Activated T-helper 1 cell treated with anti-CD3 and anti-CD28 coated beads, Interleukin-12 subunit alpha, Interleukin-12 subunit beta, Interleukin-2, Interleukin-4 antibody, amounts not matched to agents 30 ng/mL and 10 ng/mL and 1 ng/mL, durations not matched to agents 14 hours and 24 hours and 36 hours (primary cell): ENCODE results near the gene MCM7. TPM values are rescaled to one million over a fixed set of nuclear protein-coding genes. Genes with fewer than 3 reads are reported as not detected.

ENCODE experiments used
- DNase-seq: peaks from one replicate; pipeline ENCODE4 v3.0.0; 2021; ENCODE audit warnings: low spot score
- H3K27ac Mint-ChIP-seq: one replicate; pipeline ENCODE4 v1.8.0; 2021; ENCODE audit warnings: mild to moderate bottlenecking, mixed read lengths
- H3K27me3 Mint-ChIP-seq: one replicate; pipeline ENCODE4 v1.8.0; 2022; ENCODE audit warnings: mild to moderate bottlenecking, moderate library complexity, mixed read lengths; ENCODE audit not compliant: insufficient read depth
- H3K36me3 Mint-ChIP-seq: one replicate; pipeline ENCODE4 v1.8.0; 2021; ENCODE audit warnings: low read depth, mixed read lengths
- H3K4me1 Mint-ChIP-seq: one replicate; pipeline ENCODE4 v1.8.0; 2021; ENCODE audit warnings: low read depth, mixed read lengths
- H3K4me3 Mint-ChIP-seq: one replicate; pipeline ENCODE4 v1.8.0; 2021; ENCODE audit warnings: mild to moderate bottlenecking, moderate library complexity, mixed read lengths
- H3K9me3 Mint-ChIP-seq: one replicate; pipeline ENCODE4 v1.8.0; 2021; ENCODE audit warnings: mixed read lengths
- intact Hi-C: fragments of 100-400 bp; cut with micrococcal nuclease; formaldehyde crosslinking; loops from one replicate; pipeline ENCODE4 v1.15.1; 2024
- total RNA-seq: library from RNA; stranded (reverse); gene quantifications from 2 replicates; pipeline ENCODE4 v1.2.3, GENCODE V29; 2022

MCM7 gene
- total RNA-seq, 1 donor from 2014 or later = 447 TPM

DNA sequence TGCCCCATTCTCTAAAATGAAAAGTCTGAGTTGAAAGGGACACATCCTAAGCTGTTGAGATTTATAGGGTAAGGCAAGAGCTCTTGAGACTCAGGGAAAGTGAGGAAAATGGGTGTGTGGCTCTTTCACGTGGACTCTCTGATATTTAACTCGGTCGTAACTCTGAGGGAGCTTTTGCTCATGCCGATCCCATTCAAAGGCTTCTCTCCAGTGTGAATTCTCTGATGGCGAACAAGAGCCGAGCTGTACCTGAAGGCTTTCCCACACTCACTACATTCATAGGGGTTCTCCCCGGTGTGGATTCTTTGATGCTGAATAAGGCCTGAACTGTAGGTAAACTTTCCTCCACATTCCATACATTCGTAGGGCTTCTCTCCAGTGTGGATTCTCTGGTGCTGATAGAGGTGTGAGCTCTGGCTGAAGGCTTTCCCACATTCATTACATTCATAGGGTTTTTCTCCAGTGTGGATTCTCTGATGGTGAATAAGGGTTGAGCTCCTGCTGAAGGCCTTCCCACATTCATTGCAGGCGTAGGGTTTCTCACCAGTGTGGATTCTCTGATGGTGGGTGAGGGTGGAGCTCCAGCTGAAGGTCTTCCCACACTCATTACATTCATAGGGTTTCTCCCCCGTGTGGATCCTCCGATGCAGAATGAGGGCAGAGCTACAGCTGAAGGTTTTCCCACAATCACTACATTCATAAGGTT, 30.0 kb downstream of the MCM7 start:
- H3K36me3 Mint-ChIP-seq = peaks cover 68% of the 10 kb centered on the region
- no peak overlapping the region for H3K4me3 Mint-ChIP-seq
- no peaks in the 10 kb centered on the region for H3K27me3 Mint-ChIP-seq
- intact Hi-C loops = no loop called here
- no peak for DNase-seq
- H3K27ac Mint-ChIP-seq = no peak overlapping the region
- no peaks in the 10 kb centered on the region for H3K4me1 Mint-ChIP-seq
- peaks cover 37% of the 10 kb centered on the region for H3K9me3 Mint-ChIP-seq

GRCh38 chr7:100069991-100070390, 31.2 kb downstream of the MCM7 start:
- intact Hi-C loops = no loop called here
- Mint-ChIP-seq H3K4me3 (no peak overlapping the region), H3K4me1 (no peaks in the 10 kb centered on the region), H3K27me3 (no peaks in the 10 kb centered on the region), H3K27ac (no peak overlapping the region), H3K9me3 (peaks cover 34% of the 10 kb centered on the region), H3K36me3 (peaks cover 60% of the 10 kb centered on the region)
- DNase-seq = no peak

GRCh38 chr7:100066953-100067352, 34.2 kb downstream of the MCM7 start:
- Mint-ChIP-seq H3K27me3 (no peaks in the 10 kb centered on the region), H3K4me1 (no peaks in the 10 kb centered on the region), H3K4me3 (no peak overlapping the region), H3K27ac (no peak overlapping the region), H3K9me3 (peaks cover 22% of the 10 kb centered on the region), H3K36me3 (peaks cover 44% of the 10 kb centered on the region)
- intact Hi-C loops = no loop called here
- DNase-seq = no peak

- Mint-ChIP-seq H3K27ac (no peak overlapping the region), H3K4me3 (no peak overlapping the region), H3K27me3 (no peaks in the 10 kb centered on the region), H3K9me3 (peaks cover 8% of the 10 kb centered on the region), H3K4me1 (no peaks in the 10 kb centered on the region), H3K36me3 (peaks cover 37% of the 10 kb centered on the region)
- intact Hi-C loops = no loop called here
- no peak for DNase-seq
Measured at GRCh38 chr7:100065452-100066186, 35.6 kb downstream of the MCM7 start.

- no peak for DNase-seq
- Mint-ChIP-seq H3K27me3 (no peaks in the 10 kb centered on the region), H3K4me3 (no peak overlapping the region), H3K27ac (no peak overlapping the region), H3K36me3 (peaks cover 31% of the 10 kb centered on the region), H3K4me1 (no peaks in the 10 kb centered on the region), H3K9me3 (no peaks in the 10 kb centered on the region)
- intact Hi-C loops = no loop called here
Measured at GRCh38 chr7:100064162-100064561, 37.0 kb downstream of the MCM7 start.

GRCh38 chr7:100063376-100063775, 37.8 kb downstream of the MCM7 start:
- Mint-ChIP-seq H3K36me3 (peaks cover 33% of the 10 kb centered on the region), H3K4me3 (no peak overlapping the region), H3K9me3 (no peaks in the 10 kb centered on the region), H3K27me3 (no peaks in the 10 kb centered on the region), H3K27ac (no peak overlapping the region), H3K4me1 (no peaks in the 10 kb centered on the region)
- intact Hi-C loops = no loop called here
- DNase-seq = no peak

DNA sequence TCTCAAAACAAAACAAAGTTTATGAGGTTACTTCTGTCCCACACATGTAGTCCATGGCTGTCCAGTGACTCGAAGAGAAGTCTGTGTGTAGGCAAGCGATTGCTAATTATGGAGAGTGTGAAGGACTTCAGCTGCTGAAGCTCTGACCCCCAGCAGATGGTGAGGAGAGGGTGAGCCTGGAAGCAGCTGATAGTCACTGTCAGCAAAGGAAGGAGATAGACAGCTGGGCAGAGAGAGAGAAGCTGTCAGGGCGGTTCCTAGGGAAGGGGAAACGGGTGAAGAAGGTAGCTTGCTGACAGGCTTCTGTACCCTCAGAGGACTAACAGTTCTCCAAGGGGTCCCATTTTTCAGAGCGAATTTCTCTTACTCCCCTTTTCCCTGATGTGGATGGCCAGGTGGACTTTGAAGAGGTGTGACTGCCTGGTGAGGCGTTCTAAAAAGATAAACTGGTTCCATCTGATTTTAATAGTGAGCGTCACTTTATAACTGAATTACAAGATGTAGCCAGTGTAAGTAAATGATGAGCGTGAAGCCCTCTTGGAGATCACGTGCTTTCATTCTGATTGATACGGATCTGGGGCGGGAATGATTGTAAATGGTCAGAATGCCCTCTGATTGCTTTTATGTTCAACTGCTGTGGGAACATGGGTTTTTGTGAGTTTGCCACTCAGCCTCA, 39.5 kb downstream of the MCM7 start:
- intact Hi-C loops = no loop called here
- H3K4me1 Mint-ChIP-seq = no peaks in the 10 kb centered on the region
- H3K27me3 Mint-ChIP-seq = no peaks in the 10 kb centered on the region
- peaks cover 37% of the 10 kb centered on the region for H3K36me3 Mint-ChIP-seq
- H3K9me3 Mint-ChIP-seq = no peaks in the 10 kb centered on the region
- no peak overlapping the region for H3K27ac Mint-ChIP-seq
- DNase-seq = no peak
- no peak overlapping the region for H3K4me3 Mint-ChIP-seq

DNA sequence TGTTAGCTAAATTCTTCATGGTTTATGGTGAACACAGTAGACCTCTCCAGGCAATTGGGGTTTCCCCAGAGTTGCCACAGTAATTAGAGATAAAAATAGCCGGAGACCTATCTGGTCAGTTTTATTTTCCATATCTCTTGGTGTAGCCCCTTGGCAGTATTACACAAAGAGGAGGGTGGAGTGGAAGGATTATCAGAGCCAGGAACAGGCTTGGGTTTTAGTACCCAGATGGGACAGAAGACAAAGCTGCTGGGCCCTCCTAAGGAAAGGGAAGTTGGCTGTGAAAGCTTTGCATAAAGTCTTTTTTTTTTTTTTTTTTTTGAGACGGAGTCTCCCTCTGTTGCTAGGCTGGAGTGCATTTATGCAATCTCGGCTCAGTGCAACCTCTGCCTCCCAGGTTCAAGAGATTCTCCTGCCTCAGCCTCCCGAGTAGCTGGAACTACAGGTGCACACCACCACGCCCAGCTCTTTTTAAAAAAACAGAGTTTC, 41.9 kb downstream of the MCM7 start:
- no peak overlapping the region for H3K27ac Mint-ChIP-seq
- intact Hi-C loops = no loop called here
- no peak for DNase-seq
- H3K36me3 Mint-ChIP-seq = peaks cover 31% of the 10 kb centered on the region
- H3K4me1 Mint-ChIP-seq = no peaks in the 10 kb centered on the region
- H3K27me3 Mint-ChIP-seq = no peaks in the 10 kb centered on the region
- no peak overlapping the region for H3K4me3 Mint-ChIP-seq
- no peaks in the 10 kb centered on the region for H3K9me3 Mint-ChIP-seq

DNA sequence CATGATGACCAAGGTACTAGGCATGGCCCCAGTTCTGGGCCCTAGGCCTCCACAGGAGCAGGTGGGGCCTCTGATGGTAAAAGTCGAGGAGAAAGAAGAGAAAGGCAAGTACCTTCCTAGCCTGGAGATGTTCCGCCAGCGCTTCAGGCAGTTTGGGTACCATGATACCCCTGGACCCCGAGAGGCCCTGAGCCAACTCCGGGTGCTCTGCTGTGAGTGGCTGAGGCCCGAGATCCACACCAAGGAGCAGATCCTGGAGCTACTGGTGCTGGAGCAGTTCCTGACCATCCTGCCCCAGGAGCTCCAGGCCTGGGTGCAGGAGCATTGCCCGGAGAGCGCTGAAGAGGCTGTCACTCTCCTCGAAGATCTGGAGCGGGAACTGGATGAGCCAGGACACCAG, 44.2 kb downstream of the MCM7 start:
- intact Hi-C loops = no loop called here
- Mint-ChIP-seq H3K4me1 (no peaks in the 10 kb centered on the region), H3K4me3 (no peak overlapping the region), H3K27me3 (no peaks in the 10 kb centered on the region), H3K36me3 (peaks cover 22% of the 10 kb centered on the region), H3K9me3 (no peaks in the 10 kb centered on the region), H3K27ac (no peak overlapping the region)
- DNase-seq = no peak

- H3K36me3 Mint-ChIP-seq = peaks cover 10% of the 10 kb centered on the region
Measured at GRCh38 chr7:100053215-100053614, 48.0 kb downstream of the MCM7 start.

DNA sequence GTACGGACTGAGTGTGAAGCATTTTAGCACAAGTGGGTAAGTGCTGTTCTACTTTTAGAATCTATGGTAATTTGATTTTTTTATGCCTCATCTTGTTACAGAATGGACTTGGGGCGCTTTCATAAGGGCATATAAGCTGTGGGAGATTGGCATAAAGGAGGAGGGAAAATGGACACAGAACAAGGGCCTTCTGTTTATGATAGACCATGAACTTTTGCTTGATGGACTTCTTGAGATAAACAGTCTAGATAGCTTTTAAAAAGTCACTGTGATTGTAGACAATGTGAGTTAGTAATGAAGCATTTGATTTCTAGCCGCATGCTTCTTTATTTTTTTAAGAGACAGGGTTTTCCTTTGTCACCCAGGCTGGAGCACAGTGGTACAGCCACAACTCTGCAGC, 49.6 kb downstream of the MCM7 start:
- Mint-ChIP-seq H3K9me3 (no peaks in the 10 kb centered on the region), H3K36me3 (peaks cover 2% of the 10 kb centered on the region), H3K4me1 (peaks cover 11% of the 10 kb centered on the region), H3K27me3 (peaks cover 2% of the 10 kb centered on the region), H3K27ac (no peak overlapping the region), H3K4me3 (peak overlapping the region; percentile 49)
- intact Hi-C loops = loop anchor here (2.0 kb wide), 2 partner anchors 37 to 139 kb away; partner anchors contain the start of gene COPS6
- no peak for DNase-seq

More at GRCh38 chr7:100053215-100053614, 48.0 kb downstream of the MCM7 start:
- peak; percentile 16 for DNase-seq
- H3K4me1 Mint-ChIP-seq = peaks cover 11% of the 10 kb centered on the region
- H3K4me3 Mint-ChIP-seq = no peak overlapping the region
- no peak overlapping the region for H3K27ac Mint-ChIP-seq
- intact Hi-C loops = loop anchor here (1.0 to 2.0 kb wide), 2 partner anchors 59 to 140 kb away; no protein-coding TSS in a partner anchor
- no peaks in the 10 kb centered on the region for H3K9me3 Mint-ChIP-seq
- H3K27me3 Mint-ChIP-seq = peaks cover 2% of the 10 kb centered on the region

- DNase-seq = peak; percentile 79
- Mint-ChIP-seq H3K4me3 (peak within 1 kb of the TSS; percentile 88), H3K4me1 (peaks cover 13% of the 10 kb centered on the region), H3K36me3 (peaks cover 2% of the 10 kb centered on the region), H3K27ac (peak within 1 kb of the TSS; percentile 92), H3K27me3 (peaks cover 2% of the 10 kb centered on the region), H3K9me3 (no peaks in the 10 kb centered on the region)
- intact Hi-C loops = loop anchor here (1.0 to 2.0 kb wide), 7 partner anchors 32 to 131 kb away; partner anchors contain the start of genes AP4M1, COPS6, MBLAC1 and MCM7
Measured at GRCh38 chr7:100049441-100050291, 51.5 kb downstream of the MCM7 start, which contains the start of gene ZSCAN21. TSS of gene ZSCAN21 (plus strand) at chr7:100049774. CDS start at chr7:100057007, 7,233 bp downstream.
